Loucy (cell line): ENCODE results near the gene KRT1.

Experiments used
- H2AFZ ChIP-seq: fragments of 200-600 bp; sonication (generic); 2 replicates; pipeline ENCODE4 v1.6.0; 2016; ENCODE audit warnings: antibody characterized with exemption, mild to moderate bottlenecking, low read length, moderate library complexity
- H3F3A ChIP-seq: fragments of 200-600 bp; 2 replicates; pipeline ENCODE4 v1.6.0; 2016; ENCODE audit warnings: antibody characterized with exemption, low read depth, mild to moderate bottlenecking
- H3K27me3 ChIP-seq: fragments of 200-600 bp; sonication (generic); 2 replicates; pipeline ENCODE4 v1.6.1; 2014; ENCODE audit warnings: low read length, mild to moderate bottlenecking; ENCODE audit not compliant: insufficient read depth, poor library complexity, severe bottlenecking
- H3K36me3 ChIP-seq: fragments of 200-600 bp; sonication (generic); 2 replicates; pipeline ENCODE4 v1.6.1; 2016; ENCODE audit warnings: low read length; ENCODE audit not compliant: insufficient read depth
- H3K4me1 ChIP-seq: fragments of 200-600 bp; sonication (generic); 2 replicates; pipeline ENCODE4 v1.5.1; 2014; ENCODE audit warnings: low read length, mild to moderate bottlenecking; ENCODE audit not compliant: insufficient read depth, poor library complexity, severe bottlenecking
- H3K4me2 ChIP-seq: fragments of 200-600 bp; sonication (generic); 2 replicates; pipeline ENCODE4 v1.6.0; 2014; ENCODE audit warnings: antibody characterized with exemption, low read length, low read depth, mild to moderate bottlenecking; ENCODE audit not compliant: poor library complexity, severe bottlenecking
- H3K4me3 ChIP-seq: fragments of 200-600 bp; sonication (generic); 2 replicates; pipeline ENCODE4 v1.5.1; 2014; ENCODE audit warnings: low read length, mild to moderate bottlenecking, mixed read lengths; ENCODE audit not compliant: poor library complexity, severe bottlenecking
- H3K79me2 ChIP-seq: fragments of 200-600 bp; sonication (generic); 2 replicates; pipeline ENCODE4 v1.6.1; 2014; ENCODE audit warnings: low read length; ENCODE audit not compliant: insufficient read depth
- H3K9ac ChIP-seq: fragments of 200-600 bp; sonication (generic); 2 replicates; pipeline ENCODE4 v1.6.0; 2014; ENCODE audit warnings: mild to moderate bottlenecking, low read depth, low read length, moderate library complexity; ENCODE audit not compliant: poor library complexity, severe bottlenecking
- H3K9me2 ChIP-seq: fragments of 200-600 bp; sonication (generic); replicated peaks from 2 replicates; pipeline ENCODE4 v1.6.1; 2016; ENCODE audit warnings: low read depth, low read length, mixed read lengths
- H3K9me3 ChIP-seq: fragments of 200-600 bp; sonication (generic); 2 replicates; pipeline ENCODE4 v1.6.1; 2014; ENCODE audit warnings: mild to moderate bottlenecking, antibody characterized with exemption, low read length, low read depth; ENCODE audit not compliant: insufficient read depth
- H4K20me1 ChIP-seq: fragments of 200-600 bp; sonication (generic); 2 replicates; pipeline ENCODE4 v1.6.0; 2014; ENCODE audit warnings: antibody characterized with exemption, low read length, mild to moderate bottlenecking; ENCODE audit not compliant: insufficient read depth, poor library complexity, severe bottlenecking
- EZH2phosphoT487 ChIP-seq: fragments of 200-600 bp; IDR thresholded peaks from 2 replicates; pipeline ENCODE4 v1.6.1; 2018; ENCODE audit warnings: antibody characterized with exemption, mild to moderate bottlenecking, moderate library complexity, borderline replicate concordance
- TF ChIP-seq, protein P1 (sequence below): fragments of 200-600 bp; sonication (generic); conservative IDR thresholded peaks from 2 replicates; pipeline ENCODE4 v1.5.1; 2014; ENCODE audit warnings: mild to moderate bottlenecking, antibody characterized with exemption, low read length

KRT1 gene

DNA sequence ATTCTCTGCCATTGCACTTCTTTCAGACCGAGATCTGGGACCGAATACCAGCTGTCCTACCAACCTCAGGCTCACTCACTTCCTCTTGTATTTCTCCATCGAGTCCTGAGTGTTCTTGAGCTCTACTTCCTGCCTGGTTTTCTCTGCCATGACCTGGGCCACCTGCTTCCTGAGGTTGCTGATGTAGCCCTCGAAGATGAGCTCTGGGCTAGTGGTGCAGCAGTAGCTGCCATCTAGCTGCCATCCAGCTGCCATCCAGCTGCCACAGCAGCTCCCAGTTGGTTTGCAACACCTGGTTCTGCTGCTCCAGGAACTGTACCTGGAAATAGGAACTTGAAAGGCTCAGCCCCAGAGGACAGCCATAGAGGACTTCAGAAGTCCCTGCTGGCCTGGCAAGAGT lies 46.8 kb downstream of the KRT1 start:
- Histone ChIP-seq H2AFZ (peak overlapping the region; percentile 1; the same call in 1 of the 2 replicates), H3F3A (no peaks in the 10 kb centered on the region), H3K4me3 (peak overlapping the region; percentile 0), H3K9me3 (no peaks in the 10 kb centered on the region), H3K79me2 (no peaks in the 10 kb centered on the region), H3K4me1 (peaks cover 67% of the 10 kb centered on the region), H3K27me3 (no peaks in the 10 kb centered on the region), H3K4me2 (peak overlapping the region; percentile 29), H3K9ac (peak overlapping the region; percentile 42), H4K20me1 (no peaks in the 10 kb centered on the region), H3K9me2 (no peaks in the 10 kb centered on the region), H3K36me3 (no peaks in the 10 kb centered on the region)
- TF ChIP-seq EZH2phosphoT487, result no peak
- TF ChIP-seq, protein P1, sequence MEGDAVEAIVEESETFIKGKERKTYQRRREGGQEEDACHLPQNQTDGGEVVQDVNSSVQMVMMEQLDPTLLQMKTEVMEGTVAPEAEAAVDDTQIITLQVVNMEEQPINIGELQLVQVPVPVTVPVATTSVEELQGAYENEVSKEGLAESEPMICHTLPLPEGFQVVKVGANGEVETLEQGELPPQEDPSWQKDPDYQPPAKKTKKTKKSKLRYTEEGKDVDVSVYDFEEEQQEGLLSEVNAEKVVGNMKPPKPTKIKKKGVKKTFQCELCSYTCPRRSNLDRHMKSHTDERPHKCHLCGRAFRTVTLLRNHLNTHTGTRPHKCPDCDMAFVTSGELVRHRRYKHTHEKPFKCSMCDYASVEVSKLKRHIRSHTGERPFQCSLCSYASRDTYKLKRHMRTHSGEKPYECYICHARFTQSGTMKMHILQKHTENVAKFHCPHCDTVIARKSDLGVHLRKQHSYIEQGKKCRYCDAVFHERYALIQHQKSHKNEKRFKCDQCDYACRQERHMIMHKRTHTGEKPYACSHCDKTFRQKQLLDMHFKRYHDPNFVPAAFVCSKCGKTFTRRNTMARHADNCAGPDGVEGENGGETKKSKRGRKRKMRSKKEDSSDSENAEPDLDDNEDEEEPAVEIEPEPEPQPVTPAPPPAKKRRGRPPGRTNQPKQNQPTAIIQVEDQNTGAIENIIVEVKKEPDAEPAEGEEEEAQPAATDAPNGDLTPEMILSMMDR, result peak; percentile 38; the same call in 1 of the 2 replicates

DNA sequence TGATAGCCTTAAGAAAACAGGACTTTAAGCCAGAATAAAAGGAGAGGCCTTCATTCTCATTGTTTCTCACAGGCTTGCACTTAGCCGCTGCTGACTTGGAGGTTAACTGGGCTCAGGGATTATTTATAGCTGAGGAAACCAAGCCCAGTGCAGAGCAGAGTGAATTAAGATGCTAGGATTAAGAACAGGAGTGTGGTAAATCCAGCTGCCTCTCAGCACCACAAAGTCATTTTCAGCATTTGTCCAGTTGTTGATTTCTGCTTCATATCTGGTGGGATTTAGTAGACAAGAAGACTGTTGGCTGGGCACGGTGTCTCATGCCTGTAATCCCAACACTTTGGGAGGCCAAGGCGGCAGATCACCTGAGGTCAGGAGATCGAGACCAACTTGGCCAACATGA lies 47.6 kb downstream of the KRT1 start:
- Histone ChIP-seq H3F3A (no peaks in the 10 kb centered on the region), H3K9me2 (no peaks in the 10 kb centered on the region), H3K9me3 (no peaks in the 10 kb centered on the region), H3K27me3 (no peaks in the 10 kb centered on the region), H3K9ac (peak overlapping the region; percentile 42), H3K79me2 (no peaks in the 10 kb centered on the region), H2AFZ (no peak overlapping the region), H3K4me3 (no peak overlapping the region), H4K20me1 (no peaks in the 10 kb centered on the region), H3K4me2 (peak overlapping the region; percentile 29), H3K4me1 (peaks cover 71% of the 10 kb centered on the region), H3K36me3 (no peaks in the 10 kb centered on the region)
- TF ChIP-seq, protein P1, result no peak
- no peak for TF ChIP-seq EZH2phosphoT487

DNA sequence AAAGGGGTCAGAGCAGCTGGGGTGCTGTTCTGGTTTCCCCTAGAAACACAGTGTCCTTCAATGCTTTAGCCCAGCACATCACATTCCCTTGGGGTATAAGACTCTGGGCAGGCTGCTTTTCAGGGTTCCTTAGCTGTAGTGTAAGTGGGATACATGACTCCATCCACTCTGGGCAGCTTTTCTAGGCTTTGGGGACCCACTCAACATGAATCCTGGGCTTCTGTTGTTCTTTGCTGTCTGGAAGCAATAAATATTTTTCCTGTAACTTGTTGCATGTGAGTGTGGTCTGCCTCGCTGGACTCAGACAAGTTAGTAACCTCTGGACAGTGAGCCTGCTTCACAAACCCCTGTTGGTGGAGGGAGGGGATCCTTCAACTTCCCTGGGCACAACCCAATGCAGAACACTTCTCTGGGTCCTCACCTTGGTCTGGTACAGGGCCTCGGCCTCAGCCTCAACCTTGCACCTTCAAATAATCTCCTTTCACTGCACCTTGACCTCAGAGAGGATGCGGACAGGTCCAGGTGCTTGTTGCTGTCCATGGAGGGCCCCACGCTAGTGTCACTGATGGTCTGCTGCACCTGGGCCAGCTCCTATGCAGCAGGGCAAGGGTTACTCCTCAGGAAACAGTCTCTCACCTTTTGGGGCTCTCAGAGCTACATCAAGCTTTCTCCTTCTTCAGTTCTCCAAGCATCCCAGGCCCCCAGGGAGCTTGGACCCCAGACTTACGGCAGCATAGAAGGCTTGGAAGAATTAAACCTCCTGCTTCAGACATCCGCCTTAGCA lies 48.3 kb downstream of the KRT1 start:
- Histone ChIP-seq H2AFZ (no peak overlapping the region), H3K79me2 (no peaks in the 10 kb centered on the region), H3K36me3 (no peaks in the 10 kb centered on the region), H3K9me3 (no peaks in the 10 kb centered on the region), H4K20me1 (no peaks in the 10 kb centered on the region), H3K4me1 (peaks cover 78% of the 10 kb centered on the region), H3K9ac (peak overlapping the region; percentile 18), H3F3A (no peaks in the 10 kb centered on the region), H3K27me3 (no peaks in the 10 kb centered on the region), H3K9me2 (no peaks in the 10 kb centered on the region), H3K4me2 (peak overlapping the region; percentile 82), H3K4me3 (no peak overlapping the region)
- TF ChIP-seq, protein P1, result no peak
- no peak for TF ChIP-seq EZH2phosphoT487
